GM12878 (cell line): ENCODE data around the gene MACROD2. TPM values are rescaled to one million over a fixed set of nuclear protein-coding genes. Genes with fewer than 3 reads are reported as not detected.

Source experiments
- ATAC-seq: fragments of 200-7000 bp; cut with Tn5 transposase; 3 replicates; pipeline ENCODE4 v1.9.1; 2020; ENCODE audit warnings: mild to moderate bottlenecking, moderate library complexity
- BruUV-seq: library from RNA; stranded (reverse); fragments of 400-500 nt; replicated peaks from 2 replicates; lab custom pipeline; 2021; lab: Mats Ljungman, UMichigan
- CTCF ChIA-PET: fragments of 300-600 bp; sonication (Branson Sonifier 250); formaldehyde crosslinking; extraction: SDS; loops from one replicate; lab custom pipeline; 2021; ENCODE audit warnings: inconsistent platforms; lab: Yijun Ruan, JAX
- POLR2A ChIA-PET: fragments of 350-600 bp; formaldehyde crosslinking; extraction: SDS; loops from one replicate; lab custom pipeline; 2021; ENCODE audit warnings: inconsistent platforms; lab: Charles Lee
- RAD21 ChIA-PET: fragments of 300-600 bp; sonication (Branson Sonifier 250); formaldehyde crosslinking; loops from one replicate; lab custom pipeline; 2023; ENCODE audit warnings: antibody characterized with exemption; ENCODE audit not compliant: unreplicated experiment; lab: Charles Lee
- SMC1A ChIA-PET: fragments of 300-600 bp; sonication (Branson Sonifier 250); formaldehyde crosslinking; loops from one replicate; lab custom pipeline; 2023; ENCODE audit not compliant: unreplicated experiment, uncharacterized antibody; lab: Charles Lee
- DNase-seq: peaks from one replicate; pipeline ENCODE4 v3.0.0-alpha.2; 2011; ENCODE audit warnings: low read depth, low spot score
- FAIRE-seq: peaks from 3 replicates; lab custom pipeline; 2011; peaks lifted over from hg19 to GRCh38; lab: Jason Lieb, UNC
- H2AFZ ChIP-seq: 2 replicates; pipeline ENCODE4 v1.6.0; 2011; ENCODE audit warnings: low read depth, low read length, control low read depth; ENCODE audit not compliant: control insufficient read depth
- H3K27ac ChIP-seq: 2 replicates; pipeline ENCODE4 v1.5.1; 2011; ENCODE audit warnings: control low read depth; ENCODE audit not compliant: control insufficient read depth, insufficient read depth
- H3K27me3 ChIP-seq, 2 experiments: replicated peaks in 1 of 2; 2 replicates each; pipeline versions ENCODE4 v1.6.0 to v1.6.1; 2011; ENCODE audit warnings: low read length in 1 of 2; ENCODE audit not compliant: control insufficient read depth in 2 of 2, insufficient read depth in 2 of 2
- H3K36me3 ChIP-seq, 2 experiments: 2 replicates each; pipeline ENCODE4 v1.5.1; 2011; ENCODE audit warnings: low read length in 1 of 2; ENCODE audit not compliant: control insufficient read depth in 2 of 2, insufficient read depth in 2 of 2
- H3K4me1 ChIP-seq: 2 replicates; pipeline ENCODE4 v1.6.1; 2011; ENCODE audit warnings: mild to moderate bottlenecking, low read length, moderate library complexity, mixed read lengths; ENCODE audit not compliant: control insufficient read depth, insufficient read depth
- H3K4me2 ChIP-seq: 2 replicates; pipeline ENCODE4 v1.6.0; 2011; ENCODE audit warnings: control low read depth; ENCODE audit not compliant: control insufficient read depth, insufficient read depth
- H3K4me3 ChIP-seq: fragments of 200-600 bp; sonication (generic); 2 replicates; pipeline ENCODE4 v1.5.1; 2016
- H3K79me2 ChIP-seq: 2 replicates; pipeline ENCODE4 v1.6.0; 2011; ENCODE audit warnings: low read length; ENCODE audit not compliant: control insufficient read depth, insufficient read depth
- H3K9ac ChIP-seq: 2 replicates; pipeline ENCODE4 v1.8.0; 2011; ENCODE audit warnings: low read length, control low read depth, mixed read lengths; ENCODE audit not compliant: control insufficient read depth, insufficient read depth
- H3K9me3 ChIP-seq: replicated peaks from 3 replicates; pipeline ENCODE4 v1.5.1; 2011; ENCODE audit warnings: mild to moderate bottlenecking, low read length; ENCODE audit not compliant: control insufficient read depth, insufficient read depth
- H4K20me1 ChIP-seq: 2 replicates; pipeline ENCODE4 v1.6.0; 2011; ENCODE audit not compliant: control insufficient read depth, insufficient read depth
- RELB ChIP-seq: fragments of 450-650 bp; IDR thresholded peaks from 2 replicates; pipeline ENCODE4 v1.6.1; 2017; ENCODE audit warnings: low read depth, mild to moderate bottlenecking, moderate library complexity
- SP1 ChIP-seq: IDR thresholded peaks from one replicate; pipeline ENCODE4 v1.6.1; 2011; ENCODE audit warnings: low read depth, low read length
- TBL1XR1 ChIP-seq: IDR thresholded peaks from 2 replicates; pipeline ENCODE4 v1.6.1; 2012; ENCODE audit warnings: low read depth, low read length, improper control_type of control experiment
- TCF12 ChIP-seq: IDR thresholded peaks from 2 replicates; pipeline ENCODE4 v1.6.1; 2011; ENCODE audit warnings: low read depth, mild to moderate bottlenecking, low read length
- YBX1 ChIP-seq: fragments of 450-650 bp; IDR thresholded peaks from 2 replicates; pipeline ENCODE4 v1.6.1; 2016; ENCODE audit warnings: antibody characterized with exemption
- ZSCAN29 ChIP-seq: fragments of 450-650 bp; IDR thresholded peaks from 2 replicates; pipeline ENCODE4 v1.6.1; 2017; ENCODE audit warnings: mild to moderate bottlenecking, moderate library complexity
- WGBS: methylation state at CpG from one replicate; pipeline ENCODE4 v1.1.6; 2016; ENCODE audit warnings: low lambda C conversion rate; ENCODE audit not compliant: insufficient replicate concordance, insufficient coverage; ENCODE audit errors: missing lambda C conversion rate; 5-methylcytosine and 5-hydroxymethylcytosine counted together
- in situ Hi-C: fragments of 300-500 bp; cut with MboI; formaldehyde crosslinking; loops from 9 replicates; pipeline ENCODE4 v1.14.3; 2018; ENCODE audit warnings: mixed read lengths
- intact Hi-C: fragments of 100-400 bp; cut with micrococcal nuclease; formaldehyde crosslinking; loops from one replicate; pipeline ENCODE4 v1.14.2; 2022; ENCODE audit not compliant: unreplicated experiment
- polyA plus RNA-seq, 11 experiments: library from polyadenylated mRNA; depleted of rRNA in 4 of 11; unstranded in 6 of 11; stranded (reverse) in 5 of 11; fragments of >200 nt; fragmentation: Nextera tagmentation in 4 of 11; fragmentation: Illumina TruSeq in 1 of 11; extraction: Ambion mirVana in 4 of 11; extraction: Trizol in 1 of 11; gene quantifications; 1 replicate in 1 of 11; 2 replicates in 10 of 11; pipeline versions ENCODE4 v1.2.1 to v1.2.3, GENCODE V29; 2011 to 2016; ENCODE audit warnings: inconsistent platforms in 2 of 11, missing spikeins in 2 of 11, low read depth in 1 of 11
- total RNA-seq, 4 experiments: library from RNA; depleted of rRNA in 3 of 4; stranded (reverse); fragments of >200 nt in 3 of 4; fragmentation: Illumina TruSeq in 1 of 4; extraction: Trizol in 1 of 4; gene quantifications; 2 replicates each; pipeline versions ENCODE4 v1.2.1 to v1.2.3, GENCODE V29; 2013 to 2021

The MACROD2 gene
- total and polyA plus RNA-seq, 10 of the 15 experiments (the other 5 are each of a cell fraction or from before 2014, with no cell fraction given), result 1.1 to 21.5 (median 2.2) TPM

- no TSS peak for BruUV-seq
- Histone ChIP-seq H3K4me1 (no peaks in the 10 kb centered on the region), H3K4me2 (no peak overlapping the region), H4K20me1 (no peaks in the 10 kb centered on the region), H2AFZ (no peak overlapping the region), H3K9ac (no peak overlapping the region), H3K27me3 (no peaks in the 10 kb centered on the region), H3K4me3 (no peak overlapping the region), H3K79me2 (no peaks in the 10 kb centered on the region), H3K27ac (no peak overlapping the region), H3K36me3 (no peaks in the 10 kb centered on the region), H3K9me3 (no peaks in the 10 kb centered on the region)
- WGBS, result 0% methylated on average over 1 of the region's 1 CpG
- intact Hi-C loops, result no loop called here
- FAIRE-seq, result no peak
- ChIA-PET SMC1A (no interaction called here), POLR2A (no interaction called here), CTCF (no interaction called here), RAD21 (no interaction called here)
- TF ChIP-seq RELB (no peak), ZSCAN29 (no peak)
- in situ Hi-C loops, result no loop called here
- no peak for ATAC-seq
- no peak for DNase-seq
These were observed 530.1 kb downstream of the MACROD2 start for GRCh38 chr20:14525426-14525825.

GRCh38 chr20:14526891-14527290, 531.6 kb downstream of the MACROD2 start:
- in situ Hi-C loops (no loop called here), intact Hi-C loops (no loop called here)
- BruUV-seq, result no TSS peak
- Histone ChIP-seq H3K27ac (no peak overlapping the region), H3K4me2 (no peak overlapping the region), H3K79me2 (no peaks in the 10 kb centered on the region), H3K4me3 (no peak overlapping the region), H3K4me1 (no peaks in the 10 kb centered on the region), H4K20me1 (no peaks in the 10 kb centered on the region), H2AFZ (no peak overlapping the region), H3K27me3 (no peaks in the 10 kb centered on the region), H3K9ac (no peak overlapping the region), H3K9me3 (no peaks in the 10 kb centered on the region), H3K36me3 (no peaks in the 10 kb centered on the region)
- DNase-seq, result no peak
- FAIRE-seq, result no peak
- no peak for ATAC-seq
- RAD21 ChIA-PET, result no interaction called here
- POLR2A ChIA-PET, result no interaction called here
- WGBS, result 61% methylated on average over 12 of the region's 12 CpGs
- TF ChIP-seq SP1 (no peak), TCF12 (no peak), YBX1 (no peak), TBL1XR1 (no peak)
- SMC1A ChIA-PET, result no interaction called here
- CTCF ChIA-PET, result no interaction called here
